GM12872 (cell line): ENCODE data around the gene CLRN3.

Experiments
- TF ChIP-seq, protein P1 (sequence below): IDR thresholded peaks from 3 replicates; pipeline ENCODE4 v1.5.1; 2011; ENCODE audit warnings: low read depth, mild to moderate bottlenecking, low read length, moderate library complexity; ENCODE audit not compliant: insufficient read depth

The CLRN3 gene

DNA sequence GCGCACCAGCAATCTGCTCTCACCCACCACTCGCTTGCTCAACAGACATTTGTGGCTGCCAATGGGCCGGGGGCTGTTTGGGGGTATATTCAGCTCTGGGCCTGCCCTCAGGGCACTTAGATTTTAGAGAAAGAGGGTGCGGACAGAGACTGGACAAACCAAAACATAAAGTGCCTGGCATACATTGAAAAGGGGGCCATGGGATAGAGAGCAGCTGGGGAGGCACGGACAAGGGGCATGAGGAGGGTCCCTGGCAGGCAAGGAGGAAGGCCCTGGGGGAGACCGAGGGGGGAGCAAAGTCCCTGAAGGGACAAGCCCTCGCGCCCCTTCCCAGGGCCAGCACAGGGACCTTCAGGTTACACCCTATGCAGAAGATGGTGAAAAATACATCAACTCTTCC lies 43.5 kb downstream of the CLRN3 start:
- TF ChIP-seq, protein P1, sequence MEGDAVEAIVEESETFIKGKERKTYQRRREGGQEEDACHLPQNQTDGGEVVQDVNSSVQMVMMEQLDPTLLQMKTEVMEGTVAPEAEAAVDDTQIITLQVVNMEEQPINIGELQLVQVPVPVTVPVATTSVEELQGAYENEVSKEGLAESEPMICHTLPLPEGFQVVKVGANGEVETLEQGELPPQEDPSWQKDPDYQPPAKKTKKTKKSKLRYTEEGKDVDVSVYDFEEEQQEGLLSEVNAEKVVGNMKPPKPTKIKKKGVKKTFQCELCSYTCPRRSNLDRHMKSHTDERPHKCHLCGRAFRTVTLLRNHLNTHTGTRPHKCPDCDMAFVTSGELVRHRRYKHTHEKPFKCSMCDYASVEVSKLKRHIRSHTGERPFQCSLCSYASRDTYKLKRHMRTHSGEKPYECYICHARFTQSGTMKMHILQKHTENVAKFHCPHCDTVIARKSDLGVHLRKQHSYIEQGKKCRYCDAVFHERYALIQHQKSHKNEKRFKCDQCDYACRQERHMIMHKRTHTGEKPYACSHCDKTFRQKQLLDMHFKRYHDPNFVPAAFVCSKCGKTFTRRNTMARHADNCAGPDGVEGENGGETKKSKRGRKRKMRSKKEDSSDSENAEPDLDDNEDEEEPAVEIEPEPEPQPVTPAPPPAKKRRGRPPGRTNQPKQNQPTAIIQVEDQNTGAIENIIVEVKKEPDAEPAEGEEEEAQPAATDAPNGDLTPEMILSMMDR: no peak

DNA sequence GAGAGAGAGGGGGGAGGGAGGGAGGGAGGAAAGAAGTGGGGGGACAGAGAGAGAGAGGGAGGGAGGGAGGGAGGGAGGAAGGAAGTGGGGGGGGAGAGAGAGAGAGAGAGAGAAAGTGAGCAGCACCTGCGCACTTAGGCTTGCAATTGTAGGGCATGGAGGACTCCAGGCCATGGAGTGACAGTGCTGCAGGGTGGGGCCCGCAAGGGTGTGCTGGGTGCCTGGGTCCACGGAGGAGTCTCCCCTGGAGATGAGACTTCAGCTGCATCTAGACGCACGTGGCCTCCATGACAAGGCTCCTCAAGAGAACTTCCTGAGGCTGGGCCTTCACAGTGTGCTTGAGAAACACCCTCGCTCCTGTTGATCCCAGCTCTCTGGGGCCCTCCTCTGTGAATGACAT lies 44.5 kb downstream of the CLRN3 start:
- TF ChIP-seq, protein P1: no peak

DNA sequence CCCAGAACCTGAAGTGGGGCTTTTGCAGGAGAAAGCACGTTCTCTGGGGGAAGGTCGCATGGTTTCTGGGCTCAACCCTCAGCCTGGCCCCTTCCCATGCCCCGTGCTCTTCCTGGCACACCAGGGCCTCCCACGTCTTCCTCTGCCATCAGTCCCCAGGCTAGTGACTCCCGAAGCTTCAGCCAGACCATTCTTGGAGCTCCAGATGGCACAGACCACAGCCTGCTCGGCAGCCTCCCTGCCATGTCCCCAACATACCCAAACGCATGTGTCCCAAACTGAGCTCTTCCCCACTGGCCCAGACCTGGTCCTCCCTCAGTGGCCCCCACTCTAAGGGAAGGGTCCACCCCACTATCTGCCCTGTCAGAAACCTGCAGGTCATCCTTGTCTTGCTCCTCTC lies 47.0 kb downstream of the CLRN3 start:
- TF ChIP-seq, protein P1: no peak

DNA sequence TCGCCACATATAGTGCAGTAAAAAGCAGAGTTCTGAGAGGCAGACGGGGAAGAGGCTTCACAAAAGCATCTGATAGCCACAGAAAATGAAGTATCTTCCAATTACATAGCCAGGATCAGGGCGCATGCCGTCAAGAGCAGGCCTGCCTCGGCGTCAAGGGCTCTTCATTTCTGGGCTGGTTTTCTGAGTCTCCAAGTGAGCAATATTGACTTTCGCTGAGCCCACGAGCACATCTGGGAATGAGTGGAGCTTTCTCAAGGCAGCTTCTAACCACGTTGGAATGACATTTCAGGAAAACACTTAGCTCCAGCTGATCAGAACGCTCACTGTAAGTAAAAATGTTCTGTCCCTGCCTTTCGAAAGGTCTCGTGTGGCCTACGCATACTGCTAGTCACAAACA lies 51.9 kb downstream of the CLRN3 start:
- TF ChIP-seq, protein P1: no peak

DNA sequence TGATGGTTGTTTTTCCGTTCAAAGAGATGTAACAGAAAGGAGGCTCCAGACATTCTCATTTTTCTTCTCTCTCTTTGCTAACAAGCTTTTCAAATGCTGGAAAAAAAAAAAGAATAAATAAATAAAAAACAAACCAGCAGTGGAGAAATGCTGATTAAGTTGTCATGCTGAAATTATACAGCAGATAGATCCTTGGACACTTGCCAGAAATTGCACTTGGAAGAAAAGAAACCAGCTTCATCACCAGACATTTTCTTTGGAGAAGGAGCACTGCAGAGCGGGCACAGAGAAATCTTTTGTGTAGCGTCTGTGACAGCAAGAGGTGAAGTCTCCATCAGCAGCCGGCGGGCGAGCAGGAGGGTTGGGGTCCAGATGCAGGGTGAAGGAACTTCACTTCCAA lies 55.8 kb downstream of the CLRN3 start:
- TF ChIP-seq, protein P1: no peak

DNA sequence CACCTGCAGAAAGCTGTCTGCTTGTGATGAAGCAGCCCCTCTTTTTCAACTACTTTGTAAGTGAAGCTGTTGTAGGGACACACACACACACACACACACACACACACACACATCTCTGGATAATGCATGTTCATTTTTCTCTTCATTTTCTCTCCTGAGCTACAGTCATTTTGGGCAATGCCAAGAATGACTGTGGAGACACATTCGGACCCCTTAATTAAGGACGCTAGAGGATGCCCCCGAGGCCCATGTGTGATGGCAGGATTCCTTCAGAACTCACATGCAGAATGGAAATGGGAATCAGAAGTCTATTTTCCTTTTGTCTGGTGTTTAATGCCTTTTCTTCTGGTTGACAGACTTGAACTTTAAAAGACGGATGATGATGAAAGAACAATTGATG lies 56.6 kb downstream of the CLRN3 start:
- TF ChIP-seq, protein P1: no peak

DNA sequence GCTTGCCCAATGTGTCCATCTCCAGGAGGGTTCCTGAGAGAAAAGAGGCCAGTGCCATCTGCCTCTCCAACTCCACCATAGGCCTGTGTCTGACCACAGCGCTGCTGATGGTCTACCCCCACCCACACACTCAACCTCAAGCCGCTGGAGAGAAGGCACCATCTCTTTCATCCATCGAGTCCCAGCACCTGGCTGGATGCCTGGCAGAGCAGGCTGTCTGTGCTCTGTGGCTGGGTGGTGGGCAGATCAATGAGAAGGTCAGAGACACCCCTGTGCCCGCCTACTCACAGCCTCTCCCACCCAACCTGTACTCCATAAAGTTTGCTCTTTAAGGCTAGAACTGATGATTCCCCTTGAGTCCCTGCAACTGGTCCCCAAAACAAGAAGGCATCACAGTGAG lies 58.0 kb downstream of the CLRN3 start:
- TF ChIP-seq, protein P1: no peak

DNA sequence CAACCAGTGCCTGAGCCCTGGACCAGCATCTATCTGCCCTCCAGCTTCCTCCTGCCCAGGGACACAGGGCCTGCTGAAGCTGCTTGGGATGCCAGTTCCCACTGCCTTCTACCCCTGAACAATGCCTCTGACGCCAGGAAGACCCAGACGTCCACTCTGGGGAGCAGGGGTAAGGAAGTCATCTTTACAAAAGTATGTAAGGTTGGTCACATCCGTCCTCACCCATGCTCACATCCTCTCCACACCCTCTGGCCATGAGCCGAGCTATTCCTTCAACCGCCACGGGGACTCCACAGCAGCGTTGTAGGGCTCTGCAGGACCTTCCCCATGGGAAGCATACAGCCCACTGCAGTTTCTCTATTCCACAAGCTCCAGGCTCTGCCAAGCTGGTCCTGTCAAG lies 58.5 kb downstream of the CLRN3 start:
- TF ChIP-seq, protein P1: no peak
